Measurements from ENCODE around the gene ARHGAP4.

- TF ChIP-seq POLR2AphosphoS5 (IDR thresholded peaks at IDR 0.05), result no peak
- TF ChIP-seq CTCF (IDR thresholded peaks at IDR 0.05), result no peak
Measured at GRCh38 chrX:153925387-153925738, 701 bp downstream of the ARHGAP4 start.
